ENCODE results near the gene TSC22D1.

Gene TSC22D1

DNA sequence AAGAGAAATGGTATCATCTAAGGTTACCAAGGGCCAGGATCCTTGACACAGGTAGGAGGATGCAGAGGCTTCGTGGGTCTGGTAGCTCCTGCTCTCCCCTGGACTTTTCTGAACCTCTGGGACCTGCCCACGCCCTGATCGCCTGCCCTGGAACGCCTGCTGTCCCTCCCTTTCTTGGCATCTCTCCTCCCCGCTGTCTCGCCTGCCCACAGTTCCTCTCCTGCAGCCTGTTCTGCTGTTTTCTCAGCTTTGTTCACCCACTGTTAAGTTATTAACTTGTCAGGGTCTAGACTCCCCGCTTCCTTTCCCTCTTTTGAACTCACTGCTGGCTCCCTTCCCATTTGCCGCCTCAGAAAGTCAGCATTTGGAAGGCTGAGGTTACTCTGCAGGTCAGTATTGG is 182.7 kb downstream of the TSC22D1 start:
- H4K20me1 ChIP-seq (ENCODE audit: insufficient read depth, low read length): no peaks in the 10 kb centered on the region
- no peaks in the 10 kb centered on the region for H3K36me3 ChIP-seq (replicated peaks; ENCODE audit: insufficient read depth, low read length)
- H3K4me1 ChIP-seq (ENCODE audit: low read length): no peaks in the 10 kb centered on the region
- no peak overlapping the region for H3K4me2 ChIP-seq (ENCODE audit: low read depth, low read length)
- DNase-seq: no peak
- no peaks in the 10 kb centered on the region for H3K27me3 ChIP-seq (replicated peaks; ENCODE audit: insufficient read depth, low read length)
- no peak overlapping the region for H3K9ac ChIP-seq (ENCODE audit: low read length)
- no peaks in the 10 kb centered on the region for H3F3A ChIP-seq (ENCODE audit: insufficient read depth, low read length)
- H3K9me3 ChIP-seq (replicated peaks; ENCODE audit: insufficient read depth, low read length): no peaks in the 10 kb centered on the region
- H3K9me2 ChIP-seq (replicated peaks; ENCODE audit: insufficient read depth, low read length): no peaks in the 10 kb centered on the region
- H3K4me3 ChIP-seq (ENCODE audit: low read length): no peak overlapping the region
- no peak overlapping the region for H2AFZ ChIP-seq (ENCODE audit: low read length)
- TF ChIP-seq EZH2 (optimal IDR thresholded peaks at IDR 0.05; ENCODE audit: low read depth, low read length) (no peak), CTCF (IDR thresholded peaks at IDR 0.05; ENCODE audit: low read length) (no peak), EZH2phosphoT487 (IDR thresholded peaks at IDR 0.05; ENCODE audit: low read length) (no peak)
- no peaks in the 10 kb centered on the region for H3K79me2 ChIP-seq (ENCODE audit: low read length)
- no peak overlapping the region for H3K27ac ChIP-seq (ENCODE audit: low read length)

DNA sequence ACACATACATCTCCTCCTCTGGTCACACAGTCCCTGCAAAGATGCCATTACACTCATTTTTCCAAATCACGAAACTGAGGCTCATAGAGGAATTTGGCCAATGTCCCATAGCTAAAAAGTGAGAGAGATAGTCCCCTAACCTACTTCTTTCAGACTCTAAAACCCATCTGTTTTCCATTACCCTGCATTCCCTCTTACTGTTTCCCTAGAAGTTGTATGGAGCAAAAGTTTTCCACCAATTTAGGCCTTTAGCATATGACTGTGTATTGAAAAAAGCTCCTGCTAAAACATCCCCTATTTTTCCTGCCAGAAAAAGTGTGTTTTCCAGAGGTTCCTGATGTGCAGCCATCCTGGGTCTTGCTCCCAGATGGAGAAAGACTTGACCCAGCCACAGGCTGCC is 186.3 kb downstream of the TSC22D1 start:
- DNase-seq: no peak
- H3K4me1 ChIP-seq (ENCODE audit: low read length): no peaks in the 10 kb centered on the region
- H3K9me3 ChIP-seq (replicated peaks; ENCODE audit: insufficient read depth, low read length): no peaks in the 10 kb centered on the region
- H3K36me3 ChIP-seq (replicated peaks; ENCODE audit: insufficient read depth, low read length): no peaks in the 10 kb centered on the region
- H3K27ac ChIP-seq (ENCODE audit: low read length): no peak overlapping the region
- no peak overlapping the region for H3K4me2 ChIP-seq (ENCODE audit: low read depth, low read length)
- H2AFZ ChIP-seq (ENCODE audit: low read length): no peak overlapping the region
- no peak overlapping the region for H3K4me3 ChIP-seq (ENCODE audit: low read length)
- no peaks in the 10 kb centered on the region for H3F3A ChIP-seq (ENCODE audit: insufficient read depth, low read length)
- H3K79me2 ChIP-seq (ENCODE audit: low read length): no peaks in the 10 kb centered on the region
- H4K20me1 ChIP-seq (ENCODE audit: insufficient read depth, low read length): no peaks in the 10 kb centered on the region
- H3K27me3 ChIP-seq (replicated peaks; ENCODE audit: insufficient read depth, low read length): no peaks in the 10 kb centered on the region
- TF ChIP-seq CTCF (IDR thresholded peaks at IDR 0.05; ENCODE audit: low read length) (no peak), EZH2phosphoT487 (IDR thresholded peaks at IDR 0.05; ENCODE audit: low read length) (no peak), EZH2 (optimal IDR thresholded peaks at IDR 0.05; ENCODE audit: low read depth, low read length) (no peak)
- no peak overlapping the region for H3K9ac ChIP-seq (ENCODE audit: low read length)
- no peaks in the 10 kb centered on the region for H3K9me2 ChIP-seq (replicated peaks; ENCODE audit: insufficient read depth, low read length)

DNA sequence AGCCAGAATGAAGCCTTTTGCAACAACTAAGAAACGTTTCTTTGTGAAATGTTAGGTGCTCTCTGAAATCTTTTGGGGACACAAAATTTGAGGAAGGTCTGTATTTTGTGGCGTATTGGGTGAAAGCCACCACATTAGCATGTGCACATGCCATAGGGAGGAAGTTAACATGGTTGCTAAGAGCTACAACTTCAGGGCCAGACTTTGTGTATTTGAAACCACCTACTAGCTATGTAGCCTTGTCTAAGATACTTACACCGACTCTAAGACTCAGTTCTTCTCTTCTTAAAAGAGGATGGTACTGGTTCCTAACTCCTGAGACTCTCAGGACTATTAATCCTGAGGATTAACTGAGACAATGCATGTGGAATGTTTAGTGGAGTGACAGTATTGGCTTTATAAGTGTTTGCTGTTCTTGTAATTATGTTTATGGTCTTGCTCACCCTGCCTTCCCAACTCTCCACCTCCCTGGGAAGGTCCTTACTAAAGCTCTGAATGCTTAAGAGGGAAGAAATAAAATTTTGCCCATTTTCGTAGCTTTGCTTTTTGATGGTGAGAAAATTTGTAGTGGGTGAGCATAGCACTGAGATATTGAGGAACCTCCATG is 187.0 kb downstream of the TSC22D1 start:
- H3K79me2 ChIP-seq (ENCODE audit: low read length): no peaks in the 10 kb centered on the region
- no peak for DNase-seq

More for the DNA sequence above, 187.0 kb downstream of the TSC22D1 start:
- TF ChIP-seq EZH2phosphoT487 (IDR thresholded peaks at IDR 0.05; ENCODE audit: low read length): no peak
- no peak for TF ChIP-seq CTCF (IDR thresholded peaks at IDR 0.05; ENCODE audit: low read length)
- TF ChIP-seq EZH2 (optimal IDR thresholded peaks at IDR 0.05; ENCODE audit: low read depth, low read length): no peak
- no peak overlapping the region for H3K4me3 ChIP-seq (ENCODE audit: low read length)
- H3K27ac ChIP-seq (ENCODE audit: low read length): no peak overlapping the region
- no peaks in the 10 kb centered on the region for H3K9me3 ChIP-seq (replicated peaks; ENCODE audit: insufficient read depth, low read length)
- H3K9ac ChIP-seq (ENCODE audit: low read length): no peak overlapping the region
- H3K9me2 ChIP-seq (replicated peaks; ENCODE audit: insufficient read depth, low read length): no peaks in the 10 kb centered on the region
- H3K27me3 ChIP-seq (replicated peaks; ENCODE audit: insufficient read depth, low read length): no peaks in the 10 kb centered on the region
- H2AFZ ChIP-seq (ENCODE audit: low read length): no peak overlapping the region
- H3K4me2 ChIP-seq (ENCODE audit: low read depth, low read length): no peak overlapping the region
- no peaks in the 10 kb centered on the region for H3K36me3 ChIP-seq (replicated peaks; ENCODE audit: insufficient read depth, low read length)
- no peaks in the 10 kb centered on the region for H4K20me1 ChIP-seq (ENCODE audit: insufficient read depth, low read length)
- no peaks in the 10 kb centered on the region for H3K4me1 ChIP-seq (ENCODE audit: low read length)
- no peaks in the 10 kb centered on the region for H3F3A ChIP-seq (ENCODE audit: insufficient read depth, low read length)

All from MM.1S (cell line).